GM12892 (cell line): Measurements from ENCODE around the gene DTX3.

Experiments
- POLR2A ChIP-seq: IDR thresholded peaks from 2 replicates; pipeline ENCODE4 v1.6.1; 2011; ENCODE audit warnings: low read depth, low read length, control low read depth
- POLR2AphosphoS5 ChIP-seq: IDR thresholded peaks from 2 replicates; pipeline ENCODE4 v1.6.1; 2011; ENCODE audit warnings: low read depth, low read length, control low read depth

DNA sequence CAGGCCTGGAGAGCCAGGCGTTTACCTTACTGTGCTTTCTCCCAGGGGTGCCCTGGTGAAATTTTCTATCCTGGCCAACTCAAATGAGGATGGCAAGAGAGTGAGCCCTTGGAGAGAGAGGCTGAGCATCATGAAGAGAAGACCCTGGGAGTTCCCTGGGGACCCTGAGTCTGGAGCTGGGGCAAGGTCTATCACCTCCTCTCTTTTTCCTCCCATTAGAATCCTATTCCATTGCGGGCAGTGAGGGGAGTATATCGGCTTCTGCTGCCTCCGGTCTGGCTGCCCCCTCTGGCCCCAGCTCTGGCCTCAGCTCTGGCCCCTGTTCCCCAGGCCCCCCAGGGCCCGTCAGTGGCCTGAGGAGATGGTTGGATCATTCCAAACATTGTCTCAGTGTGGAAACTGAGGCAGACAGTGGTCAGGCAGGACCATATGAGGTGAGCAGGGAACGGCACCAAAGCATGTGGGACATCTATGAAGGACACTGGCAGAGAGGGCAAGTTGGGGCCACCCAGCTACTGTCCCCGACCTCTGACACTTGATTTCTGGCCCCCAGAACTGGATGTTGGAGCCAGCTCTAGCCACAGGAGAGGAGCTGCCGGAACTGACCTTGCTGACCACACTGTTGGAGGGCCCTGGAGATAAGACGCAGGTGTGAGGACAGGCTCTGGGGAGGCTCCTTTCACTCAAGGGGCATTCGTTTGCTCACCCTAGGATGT, 8.2 kb downstream of the DTX3 start:
- TF ChIP-seq POLR2A (no peak), POLR2AphosphoS5 (no peak)
